Caki2 (cell line): ENCODE data around the gene ZNF491. TPM values are rescaled to one million over a fixed set of nuclear protein-coding genes. Genes with fewer than 3 reads are reported as not detected.
"Not testable (repeated sequence)": the region's sequence is repeated elsewhere in the genome, so short reads cannot be mapped to it uniquely, and the experiment has no call there.

Experiments
- DNase-seq: peaks from one replicate; pipeline ENCODE4 v3.0.0-alpha.2; 2015; ENCODE audit warnings: low read depth
- in situ Hi-C: cut with HindIII; loops from 2 replicates; pipeline ENCODE4 v1.10.0; 2016; ENCODE audit warnings: low sequenced_read_pairs, low pct_unique_long_range_greater_than_20kb, mixed read lengths
- total RNA-seq: library from RNA; depleted of rRNA; stranded (reverse); fragments of >200 nt; shearing (Covaris generic); gene quantifications from 2 replicates; pipeline ENCODE4 v1.2.3, GENCODE V29; 2014; ENCODE audit warnings: low replicate concordance; rRNA removed

Gene ZNF491
- total RNA-seq, result 0.41 TPM in 1 of 2 replicates, not detected in the other

- peak; percentile 54 for DNase-seq
- in situ Hi-C loops, result no loop called here
Measured at GRCh38 chr19:11798391-11799330, at the start of gene ZNF491. TSS of gene ZNF491 (plus strand) at chr19:11798523. CDS start at chr19:11805954, 7,431 bp downstream.

GRCh38 chr19:11749751-11750150 lies 48.6 kb upstream of the ZNF491 start:
- DNase-seq, result no peak
- in situ Hi-C loops, result no loop called here

GRCh38 chr19:11752244-11752736 lies 46.0 kb upstream of the ZNF491 start:
- in situ Hi-C loops, result no loop called here
- no peak for DNase-seq

GRCh38 chr19:11754663-11755062 lies 43.7 kb upstream of the ZNF491 start:
- in situ Hi-C loops, result no loop called here
- DNase-seq, result no peak

- DNase-seq, result no peak
- in situ Hi-C loops, result no loop called here
Measured at GRCh38 chr19:11756965-11757364, 41.4 kb upstream of the ZNF491 start.

GRCh38 chr19:11759805-11760204 lies 38.5 kb upstream of the ZNF491 start:
- no peak for DNase-seq
- in situ Hi-C loops, result no loop called here

GRCh38 chr19:11763117-11763516 lies 35.2 kb upstream of the ZNF491 start:
- DNase-seq, result no peak
- in situ Hi-C loops, result no loop called here

GRCh38 chr19:11763611-11764010 lies 34.7 kb upstream of the ZNF491 start:
- DNase-seq, result no peak
- in situ Hi-C loops, result no loop called here

GRCh38 chr19:11766597-11767591 lies 31.4 kb upstream of the ZNF491 start, which contains the start of gene ZNF441:
TSS of gene ZNF441 (plus strand) at chr19:11767000. CDS start at chr19:11767194, 194 bp downstream.
- peak; percentile 99 for DNase-seq
- in situ Hi-C loops, result no loop called here

- in situ Hi-C loops, result no loop called here
- peak; percentile 73 for DNase-seq
Measured at GRCh38 chr19:11767633-11768133, 30.6 kb upstream of the ZNF491 start.

GRCh38 chr19:11769995-11770394 lies 28.3 kb upstream of the ZNF491 start:
- in situ Hi-C loops, result no loop called here
- DNase-seq, result no peak

- in situ Hi-C loops, DNase-seq: not testable (repeated sequence)
Measured at GRCh38 chr19:11771520-11771919, 26.8 kb upstream of the ZNF491 start.

- in situ Hi-C loops, result not testable (repeated sequence)
Measured at GRCh38 chr19:11776669-11777068, 21.7 kb upstream of the ZNF491 start.

GRCh38 chr19:11780431-11781020 lies 17.8 kb upstream of the ZNF491 start:
- no peak for DNase-seq
- in situ Hi-C loops, result no loop called here

More at GRCh38 chr19:11776669-11777068, 21.7 kb upstream of the ZNF491 start:
- DNase-seq, result not testable (repeated sequence)

GRCh38 chr19:11781295-11782057 lies 16.8 kb upstream of the ZNF491 start:
- in situ Hi-C loops, result no loop called here
- no peak for DNase-seq

- no peak for DNase-seq
Measured at GRCh38 chr19:11783767-11784166, 14.6 kb upstream of the ZNF491 start.

GRCh38 chr19:11784356-11784755 lies 14.0 kb upstream of the ZNF491 start:
- DNase-seq, result no peak
- in situ Hi-C loops, result no loop called here

More at GRCh38 chr19:11783767-11784166, 14.6 kb upstream of the ZNF491 start:
- in situ Hi-C loops, result no loop called here
